GM13976 (cell line): ENCODE measurements around the gene SPPL2A.

Experiments used
- DNase-seq: peaks from one replicate; pipeline ENCODE4 v3.0.0; 2012; ENCODE audit warnings: low spot score
- in situ Hi-C: fragments of 300-500 bp; cut with MboI; formaldehyde crosslinking; loops from one replicate; pipeline ENCODE4 v1.12.0; 2022; ENCODE audit warnings: low sequenced_read_pairs, mixed read lengths, inconsistent platforms; ENCODE audit not compliant: unreplicated experiment
- TF ChIP-seq, protein P1 (sequence below): IDR thresholded peaks from 2 replicates; pipeline ENCODE4 v1.5.1; 2012; ENCODE audit warnings: borderline replicate concordance, mild to moderate bottlenecking; ENCODE audit not compliant: insufficient read depth; ENCODE audit errors: extremely low read depth, missing control alignments, control extremely low read depth

Gene SPPL2A

DNA sequence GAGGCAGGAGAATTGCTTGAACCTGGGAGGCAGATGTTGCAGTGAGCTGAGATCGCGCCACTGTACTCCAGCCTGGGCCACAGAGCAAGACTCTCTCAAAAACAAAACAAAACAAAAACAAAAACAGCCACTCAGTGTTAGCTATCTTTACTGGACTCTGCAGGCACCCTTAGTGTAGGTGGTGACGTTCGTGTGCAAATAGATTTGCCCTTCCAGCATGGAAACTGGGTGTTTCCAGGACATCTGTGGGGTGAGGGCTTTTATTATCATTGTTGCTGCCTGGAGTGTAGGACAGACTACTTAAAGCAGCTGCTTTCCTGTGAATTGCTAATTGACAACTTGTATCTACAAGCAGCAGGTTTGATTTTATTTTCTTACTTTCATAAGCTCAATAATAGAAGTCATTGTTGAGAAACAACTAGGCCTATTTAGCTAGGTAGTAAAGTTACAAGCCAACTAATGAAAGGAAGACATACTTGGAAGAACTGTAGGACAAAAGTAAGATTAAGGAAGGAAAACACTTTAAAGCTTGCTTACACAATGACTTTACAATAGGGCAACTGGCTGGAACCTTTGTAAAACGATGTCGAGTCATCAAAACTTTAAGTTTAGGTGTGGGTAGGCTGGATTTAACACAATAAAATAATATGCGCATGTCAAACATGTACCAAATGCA is 25.4 kb upstream of the SPPL2A start:
- no peak for DNase-seq
- in situ Hi-C loops, result no loop called here
- TF ChIP-seq, protein P1, sequence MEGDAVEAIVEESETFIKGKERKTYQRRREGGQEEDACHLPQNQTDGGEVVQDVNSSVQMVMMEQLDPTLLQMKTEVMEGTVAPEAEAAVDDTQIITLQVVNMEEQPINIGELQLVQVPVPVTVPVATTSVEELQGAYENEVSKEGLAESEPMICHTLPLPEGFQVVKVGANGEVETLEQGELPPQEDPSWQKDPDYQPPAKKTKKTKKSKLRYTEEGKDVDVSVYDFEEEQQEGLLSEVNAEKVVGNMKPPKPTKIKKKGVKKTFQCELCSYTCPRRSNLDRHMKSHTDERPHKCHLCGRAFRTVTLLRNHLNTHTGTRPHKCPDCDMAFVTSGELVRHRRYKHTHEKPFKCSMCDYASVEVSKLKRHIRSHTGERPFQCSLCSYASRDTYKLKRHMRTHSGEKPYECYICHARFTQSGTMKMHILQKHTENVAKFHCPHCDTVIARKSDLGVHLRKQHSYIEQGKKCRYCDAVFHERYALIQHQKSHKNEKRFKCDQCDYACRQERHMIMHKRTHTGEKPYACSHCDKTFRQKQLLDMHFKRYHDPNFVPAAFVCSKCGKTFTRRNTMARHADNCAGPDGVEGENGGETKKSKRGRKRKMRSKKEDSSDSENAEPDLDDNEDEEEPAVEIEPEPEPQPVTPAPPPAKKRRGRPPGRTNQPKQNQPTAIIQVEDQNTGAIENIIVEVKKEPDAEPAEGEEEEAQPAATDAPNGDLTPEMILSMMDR, result no peak

DNA sequence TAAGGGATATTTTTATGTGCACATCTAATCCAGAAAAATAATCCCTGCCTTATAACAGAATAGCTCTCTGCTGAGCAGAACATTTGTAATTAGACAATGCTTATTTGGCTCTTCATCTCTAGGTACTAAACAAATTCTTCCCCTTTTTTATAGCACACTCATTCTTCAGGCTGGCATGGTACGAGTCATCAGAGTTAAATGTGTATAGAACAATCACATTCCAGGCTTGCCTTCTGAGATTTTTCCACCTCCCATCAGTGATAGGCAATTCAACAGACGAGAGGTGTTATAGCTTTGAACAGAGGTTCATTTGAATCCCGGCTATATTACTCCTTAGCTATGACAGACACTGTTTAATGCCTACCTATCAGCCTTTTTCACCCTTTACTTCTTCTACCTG is 21.4 kb upstream of the SPPL2A start:
- TF ChIP-seq, protein P1, result no peak
- in situ Hi-C loops, result no loop called here
- DNase-seq, result no peak

DNA sequence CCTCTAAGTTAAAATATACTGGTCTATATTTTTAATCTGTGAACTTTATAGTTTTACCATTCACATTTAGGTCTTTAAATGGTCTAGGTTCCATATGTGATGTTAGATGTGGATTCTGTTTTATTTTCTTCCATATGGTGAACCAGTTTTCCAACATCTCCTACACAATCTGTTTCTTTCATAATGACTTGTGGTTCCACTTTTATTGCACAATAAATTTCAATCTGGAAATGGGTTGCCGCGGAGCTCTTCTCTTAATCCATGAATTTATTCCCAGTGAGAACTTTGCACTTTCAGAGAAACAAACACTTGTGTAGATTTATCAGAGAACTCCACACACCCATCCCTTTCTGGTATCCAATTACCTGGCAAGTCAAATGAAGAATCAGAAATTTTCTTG is 20.9 kb upstream of the SPPL2A start:
- DNase-seq, result no peak
- in situ Hi-C loops, result no loop called here
- TF ChIP-seq, protein P1, result no peak

DNA sequence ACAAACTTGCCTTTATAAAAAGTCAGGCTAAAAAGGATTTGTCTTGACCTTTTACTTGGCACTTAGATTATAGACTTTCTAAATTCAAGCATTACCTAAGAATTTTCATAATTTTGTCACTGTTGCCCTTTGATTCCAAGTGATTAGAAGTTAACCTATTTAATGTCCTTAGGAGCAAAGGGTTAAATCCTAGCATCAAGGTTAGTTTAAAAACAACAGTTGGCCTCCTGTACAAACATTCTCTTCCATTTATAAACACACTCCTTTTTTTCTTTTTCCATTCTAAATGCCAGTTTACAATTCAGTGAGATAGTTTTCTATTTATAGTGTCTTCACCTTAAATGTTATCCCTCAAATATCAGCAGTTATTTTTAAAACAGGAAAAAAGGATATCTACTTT is 18.4 kb upstream of the SPPL2A start:
- no peak for DNase-seq
- TF ChIP-seq, protein P1, result no peak
- in situ Hi-C loops, result no loop called here

DNA sequence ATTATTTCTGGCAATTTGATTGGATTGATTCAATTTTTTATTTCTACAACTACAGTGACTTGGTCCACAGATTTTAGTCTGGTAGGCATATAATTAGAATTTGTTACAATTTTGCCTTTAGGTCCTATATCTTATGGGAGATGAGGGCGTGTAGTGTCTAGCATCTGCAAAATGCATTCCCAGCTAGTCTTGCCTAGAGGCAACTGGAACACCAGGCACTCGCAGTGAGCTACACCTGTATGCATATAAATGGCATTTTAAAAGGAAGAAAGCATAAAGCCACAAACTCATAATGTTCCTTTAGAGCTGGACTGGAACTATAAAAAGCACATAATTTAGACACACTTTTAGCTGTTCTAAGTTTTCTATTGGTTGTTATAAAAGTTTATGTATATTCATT is 17.9 kb upstream of the SPPL2A start:
- TF ChIP-seq, protein P1, result no peak
- DNase-seq, result no peak
- in situ Hi-C loops, result no loop called here

DNA sequence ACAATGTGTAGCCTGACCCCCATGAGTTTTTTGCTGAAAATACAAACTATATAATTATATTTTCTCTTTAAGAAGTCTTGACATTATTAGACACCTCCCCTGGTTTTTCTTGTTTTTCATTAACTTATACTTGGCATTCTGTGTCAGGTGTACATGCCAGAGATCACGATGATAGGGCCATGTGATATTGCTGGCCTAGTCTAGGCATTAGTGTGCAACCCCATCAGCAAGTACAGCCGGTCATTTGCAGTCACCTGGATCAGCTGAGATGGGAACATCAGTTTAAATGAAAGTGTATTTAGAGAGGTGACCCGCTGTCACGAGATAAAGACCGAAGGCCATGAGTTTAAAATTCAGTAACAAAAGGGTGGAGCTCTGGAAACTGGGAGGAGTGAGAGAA is 12.6 kb upstream of the SPPL2A start:
- no peak for DNase-seq
- TF ChIP-seq, protein P1, result no peak
- in situ Hi-C loops, result no loop called here
